Kidney (tissue), 14 donors: Measurements from ENCODE around the gene FMN2. TPM values are rescaled to one million over a fixed set of nuclear protein-coding genes. Genes with fewer than 3 reads are reported as not detected.

Experiments
- DNase-seq, 5 donors: peaks; one replicate each; pipeline ENCODE4 v3.0.0-alpha.2; 2013 to 2020
- FAIRE-seq: peaks from 2 replicates; lab custom pipeline; 2012; peaks lifted over from hg19 to GRCh38; lab: Jason Lieb, UNC
- H3K27ac ChIP-seq, 2 donors: one replicate each; pipeline ENCODE4 v1.7.0; 2013; ENCODE audit warnings: low read depth in 2 of 2, low read length in 2 of 2, inconsistent platforms in 1 of 2
- H3K27me3 ChIP-seq: one replicate; pipeline ENCODE4 v1.7.1; 2013; ENCODE audit warnings: low read length, inconsistent platforms; ENCODE audit not compliant: control insufficient read depth, insufficient read depth
- H3K36me3 ChIP-seq, 3 donors: one replicate each; pipeline versions ENCODE4 v1.7.0 to v1.7.1; 2013; ENCODE audit warnings: low read length in 3 of 3, control low read depth in 1 of 3, inconsistent platforms in 1 of 3; ENCODE audit not compliant: insufficient read depth in 3 of 3, control insufficient read depth in 2 of 3
- H3K4me1 ChIP-seq, 3 donors: one replicate each; pipeline versions ENCODE4 v1.7.0 to v1.7.1; 2013; ENCODE audit warnings: low read length in 3 of 3, inconsistent platforms in 1 of 3, low read depth in 1 of 3; ENCODE audit not compliant: control insufficient read depth in 2 of 3, insufficient read depth in 2 of 3
- H3K4me3 ChIP-seq, 3 donors: one replicate each; pipeline versions ENCODE4 v1.7.0 to v1.8.1; 2013; ENCODE audit warnings: low read length in 3 of 3, control low read depth in 1 of 3, inconsistent platforms in 1 of 3
- H3K9ac ChIP-seq, 3 donors: one replicate each; pipeline versions ENCODE4 v1.7.0 to v1.7.1; 2013; ENCODE audit warnings: low read length in 3 of 3, control low read depth in 1 of 3, inconsistent platforms in 1 of 3
- H3K9me3 ChIP-seq, 3 donors: one replicate each; pipeline versions ENCODE4 v1.7.0 to v1.7.1; 2013; ENCODE audit warnings: low read length in 3 of 3, control low read depth in 1 of 3, inconsistent platforms in 1 of 3; ENCODE audit not compliant: control insufficient read depth in 2 of 3, insufficient read depth in 1 of 3
- CTCF ChIP-seq: IDR thresholded peaks from 3 replicates; pipeline ENCODE4 v1.5.1; 2012; ENCODE audit warnings: mild to moderate bottlenecking, moderate library complexity, borderline replicate concordance; ENCODE audit not compliant: insufficient read depth; ENCODE audit errors: extremely low read depth
- intact Hi-C: fragments of 100-400 bp; cut with DNase I; formaldehyde crosslinking; loops from one replicate; pipeline ENCODE4 v1.11.1; 2022
- polyA plus RNA-seq: library from polyadenylated mRNA; stranded (reverse); fragments of 350-450 nt; fragmentation: Illumina TruSeq; extraction: RNeasy Lipid Tissue Mini Kit (QIAGEN cat#74804); gene quantifications from one replicate; pipeline ENCODE4 v1.2.3, GENCODE V29; 2014; ENCODE audit warnings: low read depth, low replicate concordance; ENCODE audit not compliant: insufficient read depth
- total RNA-seq: library from RNA; stranded (reverse); fragmentation: NEBNext Ultra II Directional; extraction: Animal tissue kit (Norgen Biotek cat#: 25700); gene quantifications from one replicate; pipeline ENCODE4 v1.2.1, GENCODE V29; 2021
- donor health status: control.
- donor health status: control.
- donor health status: control.
- donor health status: control.
- donor health status: control.
- donor health status: DM: yes; HTN: yes; CAD: no.
- donor health status: Normal renal cell carcinoma (clear cell type).

Gene FMN2
- total and polyA plus RNA-seq, 2 donors from 2014 or later, result 0.06 to 3.4 TPM

- no peak for DNase-seq
- Histone ChIP-seq H3K27me3 (no peaks in the 10 kb centered on the region), H3K27ac (no peak overlapping the region), H3K9ac (no peak overlapping the region), H3K4me1 (no peaks in the 10 kb centered on the region), H3K9me3 (no peaks in the 10 kb centered on the region), H3K4me3 (no peak overlapping the region), H3K36me3 (no peaks in the 10 kb centered on the region)
- no peak for FAIRE-seq
- intact Hi-C loops, result no loop called here
- TF ChIP-seq CTCF, result no peak
Observed at GRCh38 chr1:240068961-240069360, 22.7 kb upstream of the FMN2 start.

GRCh38 chr1:240070188-240070587 lies 21.5 kb upstream of the FMN2 start:
- FAIRE-seq, result no peak

GRCh38 chr1:240073097-240073496 lies 18.6 kb upstream of the FMN2 start:
- Histone ChIP-seq H3K36me3 (no peaks in the 10 kb centered on the region), H3K9me3 (no peaks in the 10 kb centered on the region), H3K4me3 (no peak overlapping the region), H3K4me1 (no peaks in the 10 kb centered on the region), H3K27ac (no peak overlapping the region), H3K9ac (no peak overlapping the region), H3K27me3 (no peaks in the 10 kb centered on the region)
- FAIRE-seq (no peak), DNase-seq (no peak)
- intact Hi-C loops, result no loop called here
- TF ChIP-seq CTCF, result no peak

More at GRCh38 chr1:240070188-240070587, 21.5 kb upstream of the FMN2 start:
- Histone ChIP-seq H3K4me1 (no peaks in the 10 kb centered on the region), H3K36me3 (no peaks in the 10 kb centered on the region), H3K9me3 (no peaks in the 10 kb centered on the region), H3K9ac (no peak overlapping the region), H3K27me3 (no peaks in the 10 kb centered on the region), H3K4me3 (no peak overlapping the region), H3K27ac (no peak overlapping the region)
- no peak for TF ChIP-seq CTCF
- no peak for DNase-seq
- intact Hi-C loops, result no loop called here

GRCh38 chr1:240074422-240074821 lies 17.3 kb upstream of the FMN2 start:
- no peak for DNase-seq
- no peak overlapping the region for H3K27ac ChIP-seq
- intact Hi-C loops, result no loop called here
- no peaks in the 10 kb centered on the region for H3K27me3 ChIP-seq
- no peak overlapping the region for H3K9ac ChIP-seq
- H3K4me3 ChIP-seq, result no peak overlapping the region
- TF ChIP-seq CTCF, result no peak
- no peaks in the 10 kb centered on the region for H3K36me3 ChIP-seq
- no peak for FAIRE-seq
- H3K4me1 ChIP-seq, result no peaks in the 10 kb centered on the region
- no peaks in the 10 kb centered on the region for H3K9me3 ChIP-seq
